K562 (cell line): ENCODE results near the gene PAQR7. TPM values are rescaled to one million over a fixed set of nuclear protein-coding genes. Genes with fewer than 3 reads are reported as not detected.

ENCODE experiments used
- BCOR ChIP-seq: fragments of 450-650 bp; IDR thresholded peaks from 2 replicates; pipeline ENCODE4 v1.6.1; 2016
- CTBP1 ChIP-seq: fragments of 450-650 bp; IDR thresholded peaks from 2 replicates; pipeline ENCODE4 v1.6.1; 2016; ENCODE audit warnings: borderline replicate concordance
- ESRRA ChIP-seq: fragments of 450-650 bp; IDR thresholded peaks from 2 replicates; pipeline ENCODE4 v1.6.1; 2014; ENCODE audit warnings: low read depth, mild to moderate bottlenecking, moderate library complexity, borderline replicate concordance
- FOXJ2 ChIP-seq: fragments of 200-800 bp; sonication (Bioruptor generic); IDR thresholded peaks from 2 replicates; pipeline ENCODE4 v1.6.1; 2016; ENCODE audit warnings: missing genetic modification characterization, missing compliant biosample characterization
- FOXK2 ChIP-seq, 2 experiments: fragments of 450-650 bp; IDR thresholded peaks in 1 of 2; conservative IDR thresholded peaks in 1 of 2; 2 replicates each; pipeline ENCODE4 v1.6.1; 2016; ENCODE audit warnings: low read depth in 2 of 2, mild to moderate bottlenecking in 1 of 2
- GTF2E2 ChIP-seq: fragments of 200-800 bp; sonication (Bioruptor generic); IDR thresholded peaks from 2 replicates; pipeline ENCODE4 v1.6.1; 2016; ENCODE audit warnings: missing genetic modification characterization, missing compliant biosample characterization
- SMARCB1 ChIP-seq: IDR thresholded peaks from 2 replicates; pipeline ENCODE4 v1.6.1; 2011; ENCODE audit warnings: improper control_type of control experiment, low read depth; ENCODE audit not compliant: insufficient read length
- TAF15 ChIP-seq: fragments of 200-400 bp; formaldehyde crosslinking; IDR thresholded peaks from 2 replicates; pipeline ENCODE4 v1.6.1; 2017; ENCODE audit warnings: mild to moderate bottlenecking, low read depth, low read length, moderate library complexity
- TEAD2 ChIP-seq: fragments of 450-650 bp; IDR thresholded peaks from 2 replicates; pipeline ENCODE4 v1.6.1; 2016; ENCODE audit warnings: missing genetic modification characterization, control low read depth, missing compliant biosample characterization
- ZNF253 ChIP-seq: fragments of 250-450 bp; sonication (Bioruptor Pico); conservative IDR thresholded peaks from 2 replicates; pipeline ENCODE4 v1.6.1; 2021; ENCODE audit warnings: mild to moderate bottlenecking
- ZNF316 ChIP-seq: fragments of 450-650 bp; IDR thresholded peaks from 2 replicates; pipeline ENCODE4 v1.6.1; 2016
- polyA plus RNA-seq, 8 experiments: library from polyadenylated mRNA; depleted of rRNA in 4 of 8; stranded (reverse) in 5 of 8; unstranded in 3 of 8; fragments of >200 nt; fragmentation: Nextera tagmentation in 2 of 8; fragmentation: Illumina TruSeq in 1 of 8; extraction: Ambion mirVana in 2 of 8; extraction: Trizol in 1 of 8; gene quantifications; 2 replicates each; pipeline versions ENCODE4 v1.2.1 to v1.2.3, GENCODE V29; 2011 to 2014; ENCODE audit warnings: inconsistent platforms in 1 of 8, missing spikeins in 1 of 8
- total RNA-seq, 7 experiments: library from RNA; depleted of rRNA in 6 of 7; stranded (reverse); fragments of >200 nt in 6 of 7; fragmentation: Illumina TruSeq in 2 of 7; extraction: Trizol in 2 of 7; gene quantifications; 2 replicates each; pipeline versions ENCODE4 v1.2.1 to v1.2.3, GENCODE V29; 2011 to 2021; ENCODE audit warnings: low replicate concordance in 1 of 7
- TF ChIP-seq, protein P1 (sequence below): fragments of 450-650 bp; formaldehyde crosslinking; IDR thresholded peaks from 2 replicates; pipeline ENCODE4 v1.4.0; 2020; ENCODE audit warnings: mild to moderate bottlenecking, mixed read lengths
- TF ChIP-seq, protein P2 (sequence below): sonication (generic); formaldehyde crosslinking; IDR thresholded peaks from 2 replicates; pipeline ENCODE4 v1.5.0; 2020; ENCODE audit warnings: missing genetic modification reagents

Gene PAQR7
- total and polyA plus RNA-seq, 9 of the 15 experiments (the other 6 are each of a cell fraction or from before 2014, with no cell fraction given): 1.1 to 5.2 (median 2.6) TPM

DNA sequence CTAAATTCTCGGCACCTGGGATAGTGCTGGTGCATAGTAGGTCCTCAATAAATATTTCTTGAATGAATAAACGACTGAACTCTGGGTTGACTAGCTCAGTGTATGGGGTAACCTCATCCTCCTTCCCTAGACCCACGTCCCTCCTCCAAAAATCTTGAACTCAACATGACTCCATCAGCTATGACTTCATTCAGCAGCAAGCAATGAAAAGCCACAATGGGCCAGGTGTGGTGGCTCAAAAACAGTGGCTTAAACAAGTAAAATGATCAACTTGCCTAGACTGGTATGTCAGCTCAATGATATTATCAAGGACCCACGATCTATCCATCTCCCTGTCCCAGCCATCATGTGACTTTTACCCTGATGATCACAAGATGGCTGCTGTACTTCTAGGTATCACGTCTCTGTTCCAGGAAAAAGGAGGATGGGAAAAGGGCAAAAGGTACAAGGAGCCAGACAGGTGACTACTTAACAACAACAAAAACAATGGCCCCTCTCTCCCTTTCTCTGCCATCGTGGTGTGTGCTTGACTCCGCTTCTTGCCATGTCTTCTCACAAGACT, 13.0 kb upstream of the PAQR7 start (continued):
- TF ChIP-seq, protein P1, sequence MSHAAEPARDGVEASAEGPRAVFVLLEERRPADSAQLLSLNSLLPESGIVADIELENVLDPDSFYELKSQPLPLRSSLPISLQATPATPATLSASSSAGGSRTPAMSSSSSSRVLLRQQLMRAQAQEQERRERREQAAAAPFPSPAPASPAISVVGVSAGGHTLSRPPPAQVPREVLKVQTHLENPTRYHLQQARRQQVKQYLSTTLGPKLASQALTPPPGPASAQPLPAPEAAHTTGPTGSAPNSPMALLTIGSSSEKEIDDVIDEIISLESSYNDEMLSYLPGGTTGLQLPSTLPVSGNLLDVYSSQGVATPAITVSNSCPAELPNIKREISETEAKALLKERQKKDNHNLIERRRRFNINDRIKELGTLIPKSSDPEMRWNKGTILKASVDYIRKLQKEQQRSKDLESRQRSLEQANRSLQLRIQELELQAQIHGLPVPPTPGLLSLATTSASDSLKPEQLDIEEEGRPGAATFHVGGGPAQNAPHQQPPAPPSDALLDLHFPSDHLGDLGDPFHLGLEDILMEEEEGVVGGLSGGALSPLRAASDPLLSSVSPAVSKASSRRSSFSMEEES (CRISPR knock-in tag): peak; percentile 80
- TF ChIP-seq GTF2E2 (tag): no peak
- TF ChIP-seq CTBP1: peak; percentile 22; the same call in 1 of the 2 replicates
- TF ChIP-seq FOXJ2 (tag): 0 out of 2 replicates have a peak, but pooled peaks have one; percentile 19
- TF ChIP-seq, protein P2, sequence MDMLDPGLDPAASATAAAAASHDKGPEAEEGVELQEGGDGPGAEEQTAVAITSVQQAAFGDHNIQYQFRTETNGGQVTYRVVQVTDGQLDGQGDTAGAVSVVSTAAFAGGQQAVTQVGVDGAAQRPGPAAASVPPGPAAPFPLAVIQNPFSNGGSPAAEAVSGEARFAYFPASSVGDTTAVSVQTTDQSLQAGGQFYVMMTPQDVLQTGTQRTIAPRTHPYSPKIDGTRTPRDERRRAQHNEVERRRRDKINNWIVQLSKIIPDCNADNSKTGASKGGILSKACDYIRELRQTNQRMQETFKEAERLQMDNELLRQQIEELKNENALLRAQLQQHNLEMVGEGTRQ: peak; percentile 82
- 0 out of 4 replicates have a peak, but pooled peaks of 1 of the 2 experiments have one; percentile 25 for TF ChIP-seq FOXK2 (conservative IDR thresholded peaks at IDR 0.05 in 1 of 2, IDR thresholded peaks at IDR 0.05 in 1 of 2; ENCODE audit: low read depth in 2 of 2)
- TF ChIP-seq ZNF316: no peak
- TF ChIP-seq ESRRA: 0 out of 2 replicates have a peak, but pooled peaks have one; percentile 32
- no peak for TF ChIP-seq ZNF253 (CRISPR knock-in tag)
- TF ChIP-seq TAF15: no peak
- TF ChIP-seq BCOR: no peak
- no peak for TF ChIP-seq SMARCB1
- no peak for TF ChIP-seq TEAD2 (tag)
